Testis (tissue), 3 donors: ENCODE results near the gene TNFAIP1. TPM values are rescaled to one million over a fixed set of nuclear protein-coding genes. Genes with fewer than 3 reads are reported as not detected.

ENCODE experiments used
- DNase-seq: peaks from one replicate; pipeline ENCODE4 v3.0.0-alpha.2; 2019
- H3K27ac ChIP-seq, 2 donors: fragments of 200-600 bp; sonication (generic); one replicate each; pipeline ENCODE4 v1.5.1; 2019
- H3K27me3 ChIP-seq: fragments of 200-600 bp; sonication (generic); one replicate; pipeline ENCODE4 v1.5.1; 2019
- H3K36me3 ChIP-seq: fragments of 200-600 bp; sonication (generic); one replicate; pipeline ENCODE4 v1.5.1; 2017; ENCODE audit warnings: low read depth; ENCODE audit errors: missing control alignments
- H3K4me1 ChIP-seq: fragments of 200-600 bp; sonication (generic); one replicate; pipeline ENCODE4 v1.5.1; 2019
- H3K4me3 ChIP-seq, 2 donors: fragments of 200-600 bp; sonication (generic); one replicate each; pipeline ENCODE4 v1.5.1; 2017 to 2019
- H3K9me3 ChIP-seq: fragments of 200-600 bp; sonication (generic); one replicate; pipeline ENCODE4 v1.5.1; 2017
- CTCF ChIP-seq, 3 experiments: fragments of 450-650 bp in 2 of 3; fragments of 200-600 bp in 1 of 3; sonication (generic) in 1 of 3; IDR thresholded peaks; one replicate each; pipeline ENCODE4 v1.5.1; 2016 to 2019; ENCODE audit warnings: antibody characterized with exemption in 3 of 3, mild to moderate bottlenecking in 2 of 3, moderate library complexity in 1 of 3
- POLR2A ChIP-seq: fragments of 450-650 bp; IDR thresholded peaks from one replicate; pipeline ENCODE4 v1.6.1; 2017; ENCODE audit warnings: antibody characterized with exemption, mild to moderate bottlenecking, moderate library complexity
- WGBS, 2 donors: methylation state at CpG; one replicate each; pipeline ENCODE4 v1.1.5; 2018; 5-methylcytosine and 5-hydroxymethylcytosine counted together
- intact Hi-C: fragments of 100-400 bp; cut with DNase I; formaldehyde crosslinking; loops from one replicate; pipeline ENCODE4 v1.15.1; 2023; ENCODE audit warnings: low total_unique reads
- polyA plus RNA-seq: library from polyadenylated mRNA; stranded (reverse); fragments of 350-450 nt; fragmentation: Illumina TruSeq; extraction: RNeasy Lipid Tissue Mini Kit (QIAGEN cat#74804); gene quantifications from one replicate; pipeline ENCODE4 v1.2.3, GENCODE V29; 2014; ENCODE audit warnings: low read depth, low replicate concordance; ENCODE audit not compliant: insufficient read depth
- total RNA-seq, 2 donors: library from RNA; depleted of rRNA; stranded (reverse); fragments of >200 nt; gene quantifications; one replicate each; pipeline ENCODE4 v1.2.3, GENCODE V29; 2016

TNFAIP1 gene
- total and polyA plus RNA-seq, 3 donors from 2014 or later, result 41.8 to 65.7 (median 42.9) TPM

GRCh38 chr17:28324781-28325180 is 10.8 kb upstream of the TNFAIP1 start:
- DNase-seq, result no peak
- TF ChIP-seq CTCF (IDR thresholded peaks at IDR 0.05), result no peak
- Histone ChIP-seq H3K27ac (no peak overlapping the region), H3K4me1 (peaks cover 7% of the 10 kb centered on the region), H3K4me3 (no peak overlapping the region), H3K27me3 (no peaks in the 10 kb centered on the region), H3K36me3 (no peaks in the 10 kb centered on the region), H3K9me3 (no peaks in the 10 kb centered on the region)
- 85 to 90% methylated on average over 3 of the region's 3 CpGs for WGBS, 2 donors
- intact Hi-C loops, result no loop called here

DNA sequence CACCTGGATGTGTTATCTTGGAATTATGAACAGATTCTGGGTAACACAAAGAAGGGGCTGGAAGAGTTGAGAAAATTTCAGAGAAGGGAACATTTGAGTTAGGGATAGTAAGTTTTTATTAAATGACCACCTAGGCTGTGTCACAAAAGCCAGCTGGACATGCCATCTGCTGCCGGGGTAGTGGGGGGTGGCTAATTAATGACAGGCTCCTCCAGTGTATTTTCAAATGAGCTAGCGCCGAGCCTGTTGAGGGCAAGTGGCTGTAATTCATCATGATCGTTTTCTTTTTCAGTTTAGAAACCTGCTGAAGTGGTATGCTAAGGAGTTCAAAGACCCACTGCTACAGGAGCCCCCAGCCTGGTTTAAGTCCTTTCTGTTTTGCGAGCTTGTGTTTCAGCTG is 10.3 kb upstream of the TNFAIP1 start:
- intact Hi-C loops, result no loop called here

DNA sequence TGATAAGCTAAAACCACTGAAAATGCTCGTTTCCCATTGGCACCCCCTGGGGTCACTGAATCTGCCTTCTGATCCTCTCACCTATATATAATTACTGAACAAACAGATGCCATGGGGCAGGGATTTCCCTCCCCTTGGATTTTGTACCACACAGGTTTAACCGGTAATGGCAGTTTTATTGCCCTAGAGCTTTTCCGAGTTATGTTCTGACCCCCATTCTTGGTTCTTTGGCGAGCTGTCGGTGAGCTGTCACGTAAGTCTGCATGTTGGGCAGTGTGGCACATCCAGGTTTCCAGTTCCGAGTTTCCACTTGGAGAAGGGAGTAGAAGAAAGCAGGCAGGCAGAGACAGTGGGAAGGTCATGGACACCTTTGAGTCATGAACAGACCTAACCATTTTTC is 9.4 kb upstream of the TNFAIP1 start:
- no peaks in the 10 kb centered on the region for H3K36me3 ChIP-seq
- H3K27ac ChIP-seq, result no peak overlapping the region
- no peaks in the 10 kb centered on the region for H3K9me3 ChIP-seq
- no peak overlapping the region for H3K4me3 ChIP-seq
- H3K27me3 ChIP-seq, result no peaks in the 10 kb centered on the region
- TF ChIP-seq POLR2A, result no peak
- TF ChIP-seq CTCF (IDR thresholded peaks at IDR 0.05), result no peak
- no peaks in the 10 kb centered on the region for H3K4me1 ChIP-seq
- WGBS, 2 donors, result 80 to 81% methylated on average over 7 of the region's 7 CpGs
- intact Hi-C loops, result no loop called here
- DNase-seq, result peak; percentile 12

More for the DNA sequence above, 10.3 kb upstream of the TNFAIP1 start:
- DNase-seq, result no peak
- no peaks in the 10 kb centered on the region for H3K9me3 ChIP-seq
- H3K27ac ChIP-seq, result no peak overlapping the region
- H3K36me3 ChIP-seq, result no peaks in the 10 kb centered on the region
- 66 to 85% methylated on average over 5 of the region's 5 CpGs for WGBS, 2 donors
- no peaks in the 10 kb centered on the region for H3K27me3 ChIP-seq
- TF ChIP-seq CTCF (IDR thresholded peaks at IDR 0.05) (no peak), POLR2A (no peak)
- peaks cover 3% of the 10 kb centered on the region for H3K4me1 ChIP-seq
- H3K4me3 ChIP-seq, result no peak overlapping the region

- no peak overlapping the region for H3K27ac ChIP-seq
- no peaks in the 10 kb centered on the region for H3K27me3 ChIP-seq
- DNase-seq, result peak; percentile 9
- no peaks in the 10 kb centered on the region for H3K36me3 ChIP-seq
- H3K9me3 ChIP-seq, result no peaks in the 10 kb centered on the region
- no peaks in the 10 kb centered on the region for H3K4me1 ChIP-seq
- intact Hi-C loops, result no loop called here
- H3K4me3 ChIP-seq, result no peak overlapping the region
- 86 to 87% methylated on average over 9 of the region's 9 CpGs for WGBS, 2 donors
- TF ChIP-seq POLR2A, result no peak
- no peak for TF ChIP-seq CTCF (IDR thresholded peaks at IDR 0.05)
Observed at GRCh38 chr17:28327031-28327607, 8.4 kb upstream of the TNFAIP1 start.

- intact Hi-C loops, result no loop called here
Observed at GRCh38 chr17:28327709-28328108, 7.9 kb upstream of the TNFAIP1 start.

More at GRCh38 chr17:28327709-28328108, 7.9 kb upstream of the TNFAIP1 start:
- Histone ChIP-seq H3K36me3 (no peaks in the 10 kb centered on the region), H3K27me3 (no peaks in the 10 kb centered on the region), H3K9me3 (no peaks in the 10 kb centered on the region), H3K4me3 (no peak overlapping the region), H3K4me1 (no peaks in the 10 kb centered on the region), H3K27ac (no peak overlapping the region)
- 62 to 78% methylated on average over 3 of the region's 3 CpGs for WGBS, 2 donors
- TF ChIP-seq POLR2A, result no peak
- TF ChIP-seq CTCF (IDR thresholded peaks at IDR 0.05), result no peak
- peak; percentile 2 for DNase-seq
